HepG2 (cell line): ENCODE results near the gene SUSD4. TPM values are rescaled to one million over a fixed set of nuclear protein-coding genes. Genes with fewer than 3 reads are reported as not detected.

Source experiments
- ATAC-seq: fragments of 200-7000 bp; cut with Tn5 transposase; 3 replicates; pipeline ENCODE4 v1.9.1; 2020; ENCODE audit warnings: mild to moderate bottlenecking, moderate library complexity
- BruUV-seq: library from RNA; stranded (reverse); fragments of 400-500 nt; replicated peaks from 2 replicates; lab custom pipeline; 2021; lab: Mats Ljungman, UMichigan
- CTCF ChIA-PET: fragments of 300-600 bp; formaldehyde crosslinking; extraction: SDS; loops from one replicate; lab custom pipeline; 2021; ENCODE audit warnings: low total read pairs, inconsistent platforms, low intra/inter-chr PET ratio; lab: Yijun Ruan, JAX
- POLR2A ChIA-PET: fragments of 350-600 bp; sonication (Branson Sonifier 250); formaldehyde crosslinking; loops from one replicate; lab custom pipeline; 2020; ENCODE audit warnings: antibody characterized with exemption, inconsistent platforms; lab: Yijun Ruan, JAX
- DNase-seq: peaks from one replicate; pipeline ENCODE4 v3.0.0-alpha.2; 2015; ENCODE audit warnings: low spot score
- FAIRE-seq: peaks from 3 replicates; lab custom pipeline; 2011; peaks lifted over from hg19 to GRCh38; lab: Jason Lieb, UNC
- H2AFZ ChIP-seq: one replicate; pipeline ENCODE4 v1.6.1; 2011; ENCODE audit warnings: low read length, inconsistent platforms
- H3K27ac ChIP-seq: fragments of 300-600 bp; 3 replicates; pipeline ENCODE4 v1.8.0; 2011; ENCODE audit warnings: mixed run types, mild to moderate bottlenecking, mixed read lengths, low read length, inconsistent platforms; ENCODE audit not compliant: insufficient read depth; ENCODE audit errors: extremely low read length
- H3K27me3 ChIP-seq, 2 experiments: fragments of 200-600 bp in 1 of 2; 2 replicates in 1 of 2; 3 replicates in 1 of 2; pipeline versions ENCODE4 v1.6.0 to v1.8.0; 2011; ENCODE audit warnings: low read length in 2 of 2, mild to moderate bottlenecking in 2 of 2, moderate library complexity in 2 of 2, inconsistent platforms in 1 of 2; ENCODE audit not compliant: insufficient read depth in 2 of 2, control insufficient read depth in 1 of 2
- H3K36me3 ChIP-seq, 2 experiments: fragments of 200-600 bp in 1 of 2; replicated peaks in 1 of 2; 2 replicates in 1 of 2; 3 replicates in 1 of 2; pipeline versions ENCODE4 v1.5.1 to v1.8.0; 2011; ENCODE audit warnings: low read length in 2 of 2, inconsistent platforms in 1 of 2; ENCODE audit not compliant: insufficient read depth in 2 of 2, control insufficient read depth in 1 of 2
- H3K4me1 ChIP-seq: 2 replicates; pipeline ENCODE4 v1.5.1; 2012; ENCODE audit warnings: low read length, inconsistent platforms; ENCODE audit not compliant: insufficient read depth
- H3K4me2 ChIP-seq: 2 replicates; pipeline ENCODE4 v1.6.0; 2011; ENCODE audit warnings: low read depth, low read length, inconsistent platforms
- H3K4me3 ChIP-seq, 3 experiments: fragments of 200-600 bp in 1 of 3; sonication (generic), shearing (Covaris generic) in 1 of 3; replicated peaks in 1 of 3; 2 replicates each; pipeline ENCODE4 v1.5.1; 2011 to 2016; ENCODE audit warnings: low read length in 3 of 3, inconsistent platforms in 2 of 3, low read depth in 2 of 3, mild to moderate bottlenecking in 2 of 3, control low read depth in 1 of 3, mixed read lengths in 1 of 3; ENCODE audit not compliant: insufficient read depth in 1 of 3
- H3K79me2 ChIP-seq: one replicate; pipeline ENCODE4 v1.6.1; 2011; ENCODE audit warnings: low read length, inconsistent platforms; ENCODE audit not compliant: insufficient read depth
- H3K9ac ChIP-seq: 2 replicates; pipeline ENCODE4 v1.6.0; 2011; ENCODE audit warnings: mild to moderate bottlenecking, low read depth, low read length, inconsistent platforms; ENCODE audit not compliant: insufficient read depth
- H3K9me3 ChIP-seq: 2 replicates; pipeline ENCODE4 v1.5.1; 2012; ENCODE audit warnings: mild to moderate bottlenecking, low read length
- H4K20me1 ChIP-seq: 2 replicates; pipeline ENCODE4 v1.6.0; 2011; ENCODE audit warnings: inconsistent platforms, mild to moderate bottlenecking, low read length, moderate library complexity; ENCODE audit not compliant: insufficient read depth
- HNRNPL ChIP-seq: fragments of 200-400 bp; formaldehyde crosslinking; IDR thresholded peaks from 2 replicates; pipeline ENCODE4 v1.6.1; 2017; ENCODE audit warnings: mild to moderate bottlenecking, low read depth, low read length
- LBX2 ChIP-seq: sonication (generic); formaldehyde crosslinking; IDR thresholded peaks from 2 replicates; pipeline ENCODE4 v1.5.0; 2020; ENCODE audit warnings: missing genetic modification reagents, mild to moderate bottlenecking, borderline replicate concordance
- NFIB ChIP-seq: sonication (generic); formaldehyde crosslinking; IDR thresholded peaks from 2 replicates; pipeline ENCODE4 v1.9.0; 2021; ENCODE audit warnings: missing genetic modification reagents, mild to moderate bottlenecking, borderline replicate concordance
- POLR2AphosphoS5 ChIP-seq: IDR thresholded peaks from 2 replicates; pipeline ENCODE4 v1.6.1; 2012; ENCODE audit warnings: low read depth, low read length
- RBM22 ChIP-seq: fragments of 200-400 bp; formaldehyde crosslinking; optimal IDR thresholded peaks from 2 replicates; pipeline ENCODE3; 2017; ENCODE audit warnings: mild to moderate bottlenecking, low read length, moderate library complexity
- SATB2 ChIP-seq: sonication (generic); formaldehyde crosslinking; IDR thresholded peaks from 2 replicates; pipeline ENCODE4 v1.5.0; 2020; ENCODE audit warnings: missing genetic modification reagents
- SMC3 ChIP-seq: IDR thresholded peaks from 2 replicates; pipeline ENCODE4 v1.6.1; 2011; ENCODE audit warnings: low read length, improper control_type of control experiment
- SNAPC5 ChIP-seq: sonication (generic); formaldehyde crosslinking; IDR thresholded peaks from 2 replicates; pipeline ENCODE4 v1.8.1; 2023; ENCODE audit warnings: mild to moderate bottlenecking, missing genetic modification reagents, borderline replicate concordance
- TCF7 ChIP-seq: sonication (generic); IDR thresholded peaks from 2 replicates; pipeline ENCODE4 v1.6.1; 2016; ENCODE audit warnings: antibody characterized with exemption, low read depth
- ZBTB43 ChIP-seq: sonication (generic); formaldehyde crosslinking; conservative IDR thresholded peaks from 2 replicates; pipeline ENCODE4 v1.4.0; 2020; ENCODE audit warnings: missing genetic modification reagents
- ZMYM2 ChIP-seq: sonication (generic); formaldehyde crosslinking; IDR thresholded peaks from 2 replicates; pipeline ENCODE4 v1.8.0; 2022; ENCODE audit warnings: mild to moderate bottlenecking, missing genetic modification reagents
- ZNF256 ChIP-seq: sonication (generic); formaldehyde crosslinking; conservative IDR thresholded peaks from 2 replicates; pipeline ENCODE4 v1.4.0; 2020; ENCODE audit warnings: missing genetic modification reagents
- ZNF281 ChIP-seq: sonication (generic); formaldehyde crosslinking; IDR thresholded peaks from 2 replicates; pipeline ENCODE4 v1.4.0; 2020; ENCODE audit warnings: missing genetic modification reagents, borderline replicate concordance
- ZNF512 ChIP-seq: sonication (generic); formaldehyde crosslinking; IDR thresholded peaks from 2 replicates; pipeline ENCODE4 v1.4.0; 2020; ENCODE audit warnings: mild to moderate bottlenecking, missing genetic modification reagents
- ZNF513 ChIP-seq: sonication (generic); formaldehyde crosslinking; conservative IDR thresholded peaks from 2 replicates; pipeline ENCODE4 v1.5.0; 2020; ENCODE audit warnings: missing genetic modification reagents
- ZNF557 ChIP-seq: sonication (generic); formaldehyde crosslinking; IDR thresholded peaks from 2 replicates; pipeline ENCODE4 v1.4.0; 2020; ENCODE audit warnings: missing genetic modification reagents
- ZNF839 ChIP-seq: sonication (generic); formaldehyde crosslinking; IDR thresholded peaks from 2 replicates; pipeline ENCODE4 v1.4.0; 2020; ENCODE audit warnings: missing genetic modification reagents, mild to moderate bottlenecking, borderline replicate concordance
- WGBS: methylation state at CpG from one replicate; pipeline ENCODE4 v1.1.6; 2017; ENCODE audit warnings: low lambda C conversion rate; 5-methylcytosine and 5-hydroxymethylcytosine counted together
- in situ Hi-C: cut with HindIII; loops from 2 replicates; pipeline ENCODE4 v1.10.0; 2017; ENCODE audit warnings: low pct_unique_long_range_greater_than_20kb; ENCODE audit not compliant: extremely low pct_ligation_motif_present
- intact Hi-C: fragments of 100-400 bp; cut with micrococcal nuclease; formaldehyde crosslinking; loops from one replicate; pipeline ENCODE4 v1.10.0; 2022; ENCODE audit not compliant: unreplicated experiment
- polyA plus RNA-seq, 8 experiments: library from polyadenylated mRNA; depleted of rRNA in 3 of 8; stranded (reverse) in 7 of 8; unstranded in 1 of 8; fragments of >200 nt; fragmentation: Illumina TruSeq in 4 of 8; extraction: Trizol in 4 of 8; gene quantifications; 2 replicates each; pipeline versions ENCODE4 v1.2.1 to v1.2.3, GENCODE V29; 2011 to 2016; ENCODE audit warnings: low read depth in 4 of 8, missing spikeins in 1 of 8, mixed read lengths in 1 of 8; ENCODE audit not compliant: insufficient read depth in 1 of 8
- total RNA-seq, 5 experiments: library from RNA; depleted of rRNA; stranded (reverse); fragments of >200 nt; fragmentation: Illumina TruSeq; extraction: Trizol; gene quantifications; 2 replicates each; pipeline ENCODE4 v1.2.3, GENCODE V29; 2016; ENCODE audit warnings: low read depth in 1 of 5

Gene SUSD4
- total and polyA plus RNA-seq, 2 of the 13 experiments (the other 11 are each of a cell fraction or from before 2014, with no cell fraction given): not detected

DNA sequence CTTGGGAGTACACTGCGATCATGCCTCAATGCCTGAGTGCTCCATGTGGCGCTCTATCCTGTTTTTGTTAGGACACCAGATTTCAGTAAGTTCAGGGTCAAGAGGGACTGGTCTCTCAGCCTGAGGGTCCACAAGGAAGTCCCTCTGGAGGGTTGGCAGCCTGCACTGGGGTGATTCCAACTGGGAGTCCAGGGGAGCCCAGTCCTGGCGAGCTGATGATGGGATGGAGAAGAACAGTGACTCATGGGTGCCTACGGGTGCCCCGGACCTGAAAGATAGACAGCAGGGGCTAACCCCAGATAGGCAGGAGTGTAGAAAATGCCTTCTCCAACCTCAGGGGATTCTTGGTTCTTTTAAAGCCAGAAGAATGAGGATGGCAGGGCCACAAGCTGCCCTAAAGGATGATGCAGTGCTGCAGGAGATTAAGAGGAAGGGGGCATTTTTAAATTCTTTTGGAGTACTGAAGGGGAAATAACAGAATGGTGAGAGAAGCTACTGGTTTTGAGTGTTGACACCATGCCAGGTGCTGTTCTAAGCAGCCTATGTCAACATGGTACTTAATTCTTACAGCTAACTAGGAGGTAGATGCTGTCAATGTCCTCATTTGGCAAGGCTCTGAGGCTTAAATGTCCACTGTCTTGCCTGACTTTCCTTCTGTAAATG lies 152.5 kb downstream of the SUSD4 start:
- ATAC-seq (no peak), FAIRE-seq (no peak), DNase-seq (no peak)
- no peaks in the 10 kb centered on the region for H3K36me3 ChIP-seq
- H3K4me3 ChIP-seq: no peak overlapping the region
- H3K4me2 ChIP-seq: no peak overlapping the region
- BruUV-seq: no TSS peak
- in situ Hi-C loops (no loop called here), intact Hi-C loops (no loop called here)
- peaks cover 0 to 4% of the 10 kb centered on the region in 2 experiments; a peak in 2 of 5 replicates for H3K27me3 ChIP-seq
- H3K9ac ChIP-seq: no peak overlapping the region
- no peaks in the 10 kb centered on the region for H3K9me3 ChIP-seq
- no peaks in the 10 kb centered on the region for H4K20me1 ChIP-seq
- 60% methylated on average over 3 of the region's 5 CpGs for WGBS
- ChIA-PET CTCF (no interaction called here), POLR2A (no interaction called here)
- no peaks in the 10 kb centered on the region for H3K4me1 ChIP-seq
- H3K27ac ChIP-seq: no peak overlapping the region
- H3K79me2 ChIP-seq: no peaks in the 10 kb centered on the region
- H2AFZ ChIP-seq: no peak overlapping the region
- TF ChIP-seq ZNF256 (CRISPR knock-in tag) (no peak), ZNF839 (CRISPR knock-in tag) (no peak), ZNF512 (CRISPR knock-in tag) (no peak), LBX2 (CRISPR knock-in tag) (no peak), POLR2AphosphoS5 (no peak), ZNF557 (CRISPR knock-in tag) (no peak), ZMYM2 (CRISPR knock-in tag) (no peak), HNRNPL (no peak), SNAPC5 (CRISPR knock-in tag) (no peak), SMC3 (no peak), ZBTB43 (CRISPR knock-in tag) (no peak), ZNF281 (CRISPR knock-in tag) (no peak), NFIB (no peak), ZNF513 (CRISPR knock-in tag) (no peak), SATB2 (CRISPR knock-in tag) (no peak), TCF7 (no peak), RBM22 (no peak)
